ENCODE measurements around the gene TJP1. TPM values are rescaled to one million over a fixed set of nuclear protein-coding genes. Genes with fewer than 3 reads are reported as not detected.

TJP1 gene
- total and polyA plus RNA-seq, 9 of the 15 experiments (the other 6 are each of a cell fraction or from before 2014, with no cell fraction given), result 9.1 to 39.3 (median 28.0) TPM

GRCh38 chr15:29765234-29765841, 56.9 kb downstream of the TJP1 start:
- ATAC-seq (no peak), FAIRE-seq (no peak), DNase-seq (ENCODE audit: extremely low read depth in 1 of 4, low spot score in 3 of 4) (no peak)
- WGBS (ENCODE audit: insufficient coverage, low coverage, missing lambda C conversion rate), result 94% methylated on average over 3 of the region's 3 CpGs
- H3K79me2 ChIP-seq (ENCODE audit: control insufficient read depth, insufficient read depth, low read length), result no peaks in the 10 kb centered on the region
- no peak overlapping the region for H3K4me2 ChIP-seq (ENCODE audit: insufficient read depth, low read length)
- in situ Hi-C loops (cut with MboI), result no loop called here
- intact Hi-C loops (cut with micrococcal nuclease), result loop anchor here (5.0 to 10.0 kb wide), 2 partner anchors 47 to 51 kb away; no protein-coding TSS in a partner anchor
- H3K36me3 ChIP-seq (ENCODE audit: control insufficient read depth, insufficient read depth, low read length), result peaks cover 84% of the 10 kb centered on the region; the same call in 2 of the 3 replicates
- ChIA-PET POLR2A (no interaction called here), CTCF (ENCODE audit: low intra/inter-chr PET ratio) (no interaction called here)
- H3K4me3 ChIP-seq, result no peak overlapping the region
- H3K27ac ChIP-seq (ENCODE audit: extremely low read depth, low read depth, low read length), result no peak overlapping the region
- H3K27me3 ChIP-seq (ENCODE audit: control insufficient read depth in 2 of 2, insufficient read depth in 2 of 2, low read length in 2 of 2), result no peaks in the 10 kb centered on the region
- no peak overlapping the region for H3K9ac ChIP-seq (ENCODE audit: insufficient read depth in 1 of 2, low read depth in 2 of 2, low read length in 2 of 2)
- no peaks in the 10 kb centered on the region for H3K9me1 ChIP-seq (ENCODE audit: control insufficient read depth, insufficient read depth, low read length)
- no peaks in the 10 kb centered on the region for H3K4me1 ChIP-seq (replicated peaks in 1 of 2; ENCODE audit: control insufficient read depth in 2 of 2, insufficient read depth in 2 of 2, low read length in 2 of 2)
- no peaks in the 10 kb centered on the region for H4K20me1 ChIP-seq (replicated peaks; ENCODE audit: control insufficient read depth, insufficient read depth, low read length)
- no peak overlapping the region for H2AFZ ChIP-seq (ENCODE audit: low read depth, low read length)
- no peak for TF ChIP-seq CGGBP1 (CRISPR knock-in tag; IDR thresholded peaks at IDR 0.05)
- TF ChIP-seq RBM15 (IDR thresholded peaks at IDR 0.05; ENCODE audit: insufficient read depth, low read length), result no peak
- TF ChIP-seq HNRNPUL1 (IDR thresholded peaks at IDR 0.05; ENCODE audit: low read length), result no peak
- no peaks in the 10 kb centered on the region for H3K9me3 ChIP-seq (replicated peaks; ENCODE audit: control insufficient read depth, insufficient read depth, low read depth, low read length)
- BruUV-seq (replicated peaks), result no TSS peak

GRCh38 chr15:29759596-29759995, 62.7 kb downstream of the TJP1 start:
- no peaks in the 10 kb centered on the region for H3K4me1 ChIP-seq (replicated peaks in 1 of 2; ENCODE audit: control insufficient read depth in 2 of 2, insufficient read depth in 2 of 2, low read length in 2 of 2)
- FAIRE-seq (peak; percentile 42), DNase-seq (ENCODE audit: extremely low read depth in 1 of 4, low spot score in 3 of 4) (no peak), ATAC-seq (no peak)
- H3K9ac ChIP-seq (ENCODE audit: insufficient read depth in 1 of 2, low read depth in 2 of 2, low read length in 2 of 2), result no peak overlapping the region
- no peaks in the 10 kb centered on the region for H4K20me1 ChIP-seq (replicated peaks; ENCODE audit: control insufficient read depth, insufficient read depth, low read length)
- H3K9me3 ChIP-seq (replicated peaks; ENCODE audit: control insufficient read depth, insufficient read depth, low read depth, low read length), result no peaks in the 10 kb centered on the region
- BruUV-seq (replicated peaks), result no TSS peak
- CTCF ChIA-PET (ENCODE audit: low intra/inter-chr PET ratio), result no interaction called here
- peaks cover 61% of the 10 kb centered on the region; the same call in 2 of the 3 replicates for H3K36me3 ChIP-seq (ENCODE audit: control insufficient read depth, insufficient read depth, low read length)
- no peak overlapping the region for H2AFZ ChIP-seq (ENCODE audit: low read depth, low read length)
- no peak overlapping the region for H3K4me3 ChIP-seq
- no peaks in the 10 kb centered on the region for H3K9me1 ChIP-seq (ENCODE audit: control insufficient read depth, insufficient read depth, low read length)
- H3K4me2 ChIP-seq (ENCODE audit: insufficient read depth, low read length), result no peak overlapping the region
- in situ Hi-C loops (cut with MboI), result no loop called here
- intact Hi-C loops (cut with micrococcal nuclease), result no loop called here
- no peaks in the 10 kb centered on the region for H3K79me2 ChIP-seq (ENCODE audit: control insufficient read depth, insufficient read depth, low read length)
- POLR2A ChIA-PET, result no interaction called here
- WGBS (ENCODE audit: insufficient coverage, low coverage, missing lambda C conversion rate), result 87% methylated on average over 2 of the region's 2 CpGs
- no peaks in the 10 kb centered on the region for H3K27me3 ChIP-seq (ENCODE audit: control insufficient read depth in 2 of 2, insufficient read depth in 2 of 2, low read length in 2 of 2)
- no peak overlapping the region for H3K27ac ChIP-seq (ENCODE audit: extremely low read depth, low read depth, low read length)
- TF ChIP-seq EWSR1 (IDR thresholded peaks at IDR 0.05; ENCODE audit: borderline replicate concordance, low read depth, partially characterized antibody) (no peak), ZNF3 (CRISPR knock-in tag; IDR thresholded peaks at IDR 0.05) (no peak), HNRNPLL (IDR thresholded peaks at IDR 0.05; ENCODE audit: low read depth, low read length, poor library complexity, severe bottlenecking) (no peak)
